Right lobe of liver (tissue), 4 donors: ENCODE measurements around the gene UBE2G1.

Source experiments
- POLR2A ChIP-seq: fragments of 450-650 bp; IDR thresholded peaks from one replicate; pipeline ENCODE4 v1.6.1; 2017; ENCODE audit warnings: antibody characterized with exemption, mild to moderate bottlenecking
- TF ChIP-seq, protein P1 (sequence below), 4 donors: fragments of 200-600 bp in 3 of 4; fragments of 450-650 bp in 1 of 4; IDR thresholded peaks; one replicate each; pipeline versions ENCODE4 v1.5.1 to v1.8.0; 2016 to 2022; ENCODE audit warnings: antibody characterized with exemption in 4 of 4, mild to moderate bottlenecking in 2 of 4
- donor health status: DM: no; HTN: no; CAD: no.
- donor health status: DM: no; HTN: no; CAD: no.
- donor health status: DM: no; HTN: yes; CAD: no.

DNA sequence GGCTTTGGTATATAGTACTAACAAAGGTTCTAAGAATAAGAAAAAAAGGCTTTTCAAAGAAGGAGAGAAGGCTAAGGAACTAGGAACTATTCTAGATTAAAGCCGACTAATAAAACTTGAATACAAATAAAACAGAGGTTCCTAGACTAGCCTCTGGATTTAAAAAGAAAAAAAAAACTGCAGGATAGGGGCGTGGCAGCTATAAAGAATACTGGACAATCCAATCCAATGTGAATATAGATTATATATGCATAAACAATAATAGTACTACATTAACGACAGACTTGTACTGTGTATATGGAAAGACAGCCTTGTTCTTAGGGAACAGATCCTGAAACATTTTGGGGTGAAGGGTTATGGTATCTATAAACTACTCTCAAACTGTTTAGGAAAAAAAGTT lies 78.8 kb downstream of the UBE2G1 start:
- TF ChIP-seq, protein P1, sequence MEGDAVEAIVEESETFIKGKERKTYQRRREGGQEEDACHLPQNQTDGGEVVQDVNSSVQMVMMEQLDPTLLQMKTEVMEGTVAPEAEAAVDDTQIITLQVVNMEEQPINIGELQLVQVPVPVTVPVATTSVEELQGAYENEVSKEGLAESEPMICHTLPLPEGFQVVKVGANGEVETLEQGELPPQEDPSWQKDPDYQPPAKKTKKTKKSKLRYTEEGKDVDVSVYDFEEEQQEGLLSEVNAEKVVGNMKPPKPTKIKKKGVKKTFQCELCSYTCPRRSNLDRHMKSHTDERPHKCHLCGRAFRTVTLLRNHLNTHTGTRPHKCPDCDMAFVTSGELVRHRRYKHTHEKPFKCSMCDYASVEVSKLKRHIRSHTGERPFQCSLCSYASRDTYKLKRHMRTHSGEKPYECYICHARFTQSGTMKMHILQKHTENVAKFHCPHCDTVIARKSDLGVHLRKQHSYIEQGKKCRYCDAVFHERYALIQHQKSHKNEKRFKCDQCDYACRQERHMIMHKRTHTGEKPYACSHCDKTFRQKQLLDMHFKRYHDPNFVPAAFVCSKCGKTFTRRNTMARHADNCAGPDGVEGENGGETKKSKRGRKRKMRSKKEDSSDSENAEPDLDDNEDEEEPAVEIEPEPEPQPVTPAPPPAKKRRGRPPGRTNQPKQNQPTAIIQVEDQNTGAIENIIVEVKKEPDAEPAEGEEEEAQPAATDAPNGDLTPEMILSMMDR (IDR thresholded peaks at IDR 0.05), result no peak
- no peak for TF ChIP-seq POLR2A
